ENCODE results near the gene PER3.

- no peak for TF ChIP-seq CTCF (IDR thresholded peaks at IDR 0.05)
- no peak for TF ChIP-seq POLR2A (IDR thresholded peaks at IDR 0.05)
- no peak for TF ChIP-seq POLR2AphosphoS5 (IDR thresholded peaks at IDR 0.05)
Measured at GRCh38 chr1:7795406-7795805, 11.3 kb downstream of the PER3 start.
